AG09309 (cell line): ENCODE measurements around the gene DUSP28.

ENCODE experiments used
- DNase-seq: peaks from one replicate; pipeline ENCODE4 v3.0.0-alpha.2; 2010; ENCODE audit warnings: low read depth
- H3K4me3 ChIP-seq: 2 replicates; pipeline ENCODE4 v1.5.1; 2011; ENCODE audit warnings: mild to moderate bottlenecking, low read depth, low read length, moderate library complexity; ENCODE audit not compliant: control insufficient read depth
- TF ChIP-seq, protein P1 (sequence below): IDR thresholded peaks from 2 replicates; pipeline ENCODE4 v1.5.1; 2011; ENCODE audit warnings: mild to moderate bottlenecking, low read depth, low read length, inconsistent platforms; ENCODE audit not compliant: insufficient read depth, control insufficient read depth; ENCODE audit errors: missing control alignments

The DUSP28 gene

DNA sequence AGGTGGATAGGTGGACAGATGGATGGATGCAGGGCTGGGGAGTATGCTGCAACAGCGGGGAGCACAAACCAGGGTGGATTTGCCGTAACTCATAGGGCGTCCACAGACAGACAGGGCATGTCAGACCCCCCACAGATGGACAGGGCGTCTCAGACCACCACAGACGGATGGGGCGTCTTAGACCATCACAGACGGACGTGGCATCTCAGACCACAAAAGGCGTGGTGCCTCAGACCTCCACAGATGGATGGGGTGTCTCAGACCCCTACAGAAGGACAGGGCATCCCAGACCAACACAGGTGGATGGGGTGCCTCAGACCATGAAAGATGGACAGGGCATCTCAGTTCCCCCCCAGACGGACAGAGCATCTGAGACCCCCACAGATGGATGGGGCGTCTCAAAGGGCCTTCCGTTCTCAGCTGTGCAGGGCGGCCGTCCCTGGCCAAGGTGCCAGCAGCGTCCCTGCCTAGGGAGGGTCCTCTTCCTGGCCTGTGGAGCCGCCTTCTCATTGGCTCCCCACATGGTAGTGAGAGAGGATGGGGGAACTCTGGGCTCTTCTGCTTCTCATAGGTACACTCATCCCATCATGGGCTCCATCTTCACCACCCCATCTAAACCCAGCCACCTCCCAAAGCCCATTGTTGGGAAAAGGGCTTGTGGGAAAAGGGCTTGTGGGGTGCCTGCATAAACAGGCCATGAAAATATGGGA, 4.5 kb upstream of the DUSP28 start:
- no peak overlapping the region for H3K4me3 ChIP-seq
- TF ChIP-seq, protein P1, sequence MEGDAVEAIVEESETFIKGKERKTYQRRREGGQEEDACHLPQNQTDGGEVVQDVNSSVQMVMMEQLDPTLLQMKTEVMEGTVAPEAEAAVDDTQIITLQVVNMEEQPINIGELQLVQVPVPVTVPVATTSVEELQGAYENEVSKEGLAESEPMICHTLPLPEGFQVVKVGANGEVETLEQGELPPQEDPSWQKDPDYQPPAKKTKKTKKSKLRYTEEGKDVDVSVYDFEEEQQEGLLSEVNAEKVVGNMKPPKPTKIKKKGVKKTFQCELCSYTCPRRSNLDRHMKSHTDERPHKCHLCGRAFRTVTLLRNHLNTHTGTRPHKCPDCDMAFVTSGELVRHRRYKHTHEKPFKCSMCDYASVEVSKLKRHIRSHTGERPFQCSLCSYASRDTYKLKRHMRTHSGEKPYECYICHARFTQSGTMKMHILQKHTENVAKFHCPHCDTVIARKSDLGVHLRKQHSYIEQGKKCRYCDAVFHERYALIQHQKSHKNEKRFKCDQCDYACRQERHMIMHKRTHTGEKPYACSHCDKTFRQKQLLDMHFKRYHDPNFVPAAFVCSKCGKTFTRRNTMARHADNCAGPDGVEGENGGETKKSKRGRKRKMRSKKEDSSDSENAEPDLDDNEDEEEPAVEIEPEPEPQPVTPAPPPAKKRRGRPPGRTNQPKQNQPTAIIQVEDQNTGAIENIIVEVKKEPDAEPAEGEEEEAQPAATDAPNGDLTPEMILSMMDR, result no peak
- DNase-seq, result no peak

DNA sequence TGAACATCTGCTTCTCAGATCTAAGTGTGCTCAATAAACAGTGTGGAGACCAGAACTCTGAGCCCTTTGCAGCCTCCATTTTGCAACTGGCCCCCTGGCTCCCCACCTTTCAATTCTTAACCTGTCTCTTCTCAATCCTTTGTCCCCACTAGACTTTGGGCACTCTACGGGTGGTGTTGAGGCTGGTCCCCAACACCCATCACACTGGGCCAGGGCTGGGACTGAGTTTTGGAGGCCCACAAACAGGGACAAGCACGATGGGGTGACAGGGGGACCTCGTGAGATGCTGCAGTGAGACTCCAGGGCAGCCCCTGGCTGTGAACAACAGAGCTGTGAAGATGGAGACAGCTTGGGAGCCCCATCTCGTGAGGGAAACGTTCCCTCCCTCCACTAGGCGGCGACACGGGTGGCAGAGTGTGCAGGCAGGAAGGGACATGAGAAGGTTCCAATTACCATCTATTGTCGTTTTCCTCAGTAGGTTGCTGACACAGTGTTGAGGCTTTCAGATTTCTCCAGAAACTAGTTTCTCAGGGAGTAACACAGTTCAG, 3.5 kb upstream of the DUSP28 start:
- DNase-seq, result no peak
- 0 out of 2 replicates have a peak overlapping the region, but pooled peaks have one; percentile 50 for H3K4me3 ChIP-seq
- TF ChIP-seq, protein P1, result peak; percentile 76

DNA sequence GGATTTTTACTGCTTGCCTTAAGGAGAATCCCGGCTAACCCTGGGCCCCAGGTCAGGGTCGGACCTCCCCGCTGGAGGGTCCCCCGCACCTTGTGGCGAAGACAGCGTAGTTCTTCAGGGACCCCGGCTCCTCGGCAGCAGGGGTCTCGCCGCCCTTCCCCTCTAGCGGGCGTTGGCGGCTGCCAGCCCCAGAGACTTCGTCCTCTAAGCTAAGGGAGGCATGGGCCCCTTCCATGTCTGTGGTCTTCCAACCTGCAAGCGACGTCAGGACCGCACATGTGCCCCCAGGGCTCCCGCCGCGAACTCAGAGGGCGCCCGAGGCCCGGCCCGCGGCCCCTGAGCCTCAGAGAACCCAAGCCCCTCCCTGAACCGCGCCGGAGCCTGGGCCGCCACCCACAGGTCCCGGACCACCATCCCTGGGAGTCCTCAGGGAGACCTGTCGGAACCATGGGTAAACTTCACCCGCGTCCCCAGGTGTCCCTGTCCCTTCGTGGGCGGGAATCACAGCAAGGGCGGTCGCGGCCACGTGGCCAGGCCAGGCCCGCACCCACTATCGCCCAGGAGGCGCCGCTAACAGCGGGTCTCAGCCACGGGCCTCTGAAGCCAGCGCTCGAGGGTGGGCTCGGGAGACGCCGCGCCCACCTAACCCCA, 2.9 kb upstream of the DUSP28 start:
- no peak for DNase-seq
- H3K4me3 ChIP-seq, result peak overlapping the region; percentile 50
- TF ChIP-seq, protein P1, result no peak

DNA sequence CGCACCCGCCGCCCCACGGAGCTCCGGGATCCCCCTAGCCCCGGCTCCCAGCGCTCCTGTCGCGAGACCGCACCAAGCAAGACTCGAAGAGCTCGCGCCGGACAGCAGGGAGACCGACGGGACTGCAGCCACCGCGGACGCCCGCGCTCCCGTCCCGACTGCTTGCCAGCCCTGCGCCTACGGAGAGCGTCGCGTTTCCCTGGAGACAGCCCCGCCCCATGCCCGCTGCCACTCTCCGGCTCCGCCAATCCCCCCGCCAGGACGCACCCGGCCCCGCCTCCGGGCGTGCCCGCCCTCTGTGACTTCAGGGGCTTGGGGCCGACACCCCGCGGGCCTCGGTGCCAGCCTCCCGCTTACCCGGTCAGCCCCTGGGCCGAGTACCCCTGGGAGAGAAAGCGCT, 2.3 kb upstream of the DUSP28 start, which contains the start of gene ANKMY1:
ANKMY1 (minus strand) TSS at position 181 of the 400 bp plus-strand sequence. CDS start 653 bp downstream, outside the sequence.
- H3K4me3 ChIP-seq, result peak within 1 kb of the TSS; percentile 50
- DNase-seq, result no peak
- TF ChIP-seq, protein P1, result no peak

DNA sequence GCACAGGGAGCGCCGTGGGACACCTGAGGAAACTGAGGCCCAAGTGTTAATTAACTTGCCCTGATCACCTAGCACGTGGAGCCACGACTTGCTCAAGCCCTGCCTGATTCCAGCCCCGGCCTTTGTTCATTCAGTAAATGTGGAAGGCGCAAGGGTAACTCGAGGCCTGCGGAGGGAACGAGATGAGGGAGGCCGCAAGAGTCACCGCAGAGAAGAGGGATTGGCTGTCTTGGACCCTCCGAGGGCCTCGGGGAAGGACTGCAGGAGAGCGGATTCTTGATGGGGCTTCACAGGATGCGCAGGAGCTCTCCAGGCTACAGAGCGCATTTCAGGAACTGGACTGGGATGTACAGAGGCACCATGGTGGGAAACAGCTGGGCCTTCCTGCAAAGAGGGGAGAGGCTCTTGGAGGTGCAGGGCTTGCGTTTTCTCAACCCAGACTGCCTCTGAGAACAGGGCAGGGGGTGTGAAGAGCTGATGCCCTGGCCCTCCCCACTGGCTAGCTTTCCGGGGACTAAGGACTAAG, 1.9 kb upstream of the DUSP28 start:
- no peak for DNase-seq
- H3K4me3 ChIP-seq, result peak overlapping the region; percentile 50
- TF ChIP-seq, protein P1, result no peak

DNA sequence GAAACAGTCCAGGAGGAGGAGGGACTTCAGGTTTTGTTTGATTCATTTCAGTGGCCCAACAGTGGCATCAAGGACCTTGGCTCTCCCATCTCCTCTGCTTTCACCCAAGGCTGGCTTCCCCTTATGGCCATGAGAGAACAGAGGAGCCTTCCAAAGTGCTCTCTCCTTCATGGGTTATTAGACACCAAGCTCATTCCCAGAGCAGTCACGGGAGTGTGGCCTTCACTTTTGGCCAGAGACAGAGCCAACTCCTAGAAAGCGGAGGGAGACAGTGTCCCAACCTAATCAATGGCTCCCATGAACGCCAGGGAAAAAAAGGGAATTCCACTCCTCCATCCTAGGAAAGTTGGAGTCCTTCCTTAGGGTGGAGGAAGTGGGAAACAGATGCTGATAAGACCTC, 871 bp upstream of the DUSP28 start:
- no peak overlapping the region for H3K4me3 ChIP-seq
- TF ChIP-seq, protein P1, result no peak
- DNase-seq, result no peak
